Measurements from ENCODE around the gene IRAK3.
A peak's percentile ranks its signal among the peaks of the same experiment; 100 is the strongest.

Gene IRAK3

GRCh38 chr12:66188584-66189485 is at the start of gene IRAK3:
Gene IRAK3 (plus strand): TSS chr12:66189214. CDS start chr12:66189300, 86 bp downstream.
- Histone ChIP-seq H3K9me3 (ENCODE audit: control insufficient read depth, low read length) (no peaks in the 10 kb centered on the region), H3K36me3 (ENCODE audit: control insufficient read depth, insufficient read depth, low read length) (no peaks in the 10 kb centered on the region), H3K27ac (peak within 1 kb of the TSS; percentile 71), H3K79me2 (no peaks in the 10 kb centered on the region), H3K27me3 (ENCODE audit: control insufficient read depth, insufficient read depth, low read length) (no peaks in the 10 kb centered on the region), H3K4me1 (no peaks in the 10 kb centered on the region), H3K4me3 (ENCODE audit: low read depth, low read length) (peak within 1 kb of the TSS; percentile 37), H3K9ac (no peak within 1 kb of the TSS), H3K4me2 (ENCODE audit: low read length) (peak within 1 kb of the TSS; percentile 44), H2AFZ (peak within 1 kb of the TSS; percentile 61)
- TF ChIP-seq CTCF (IDR thresholded peaks at IDR 0.05) = no peak

GRCh38 chr12:66139328-66139727 is 49.7 kb upstream of the IRAK3 start:
- Histone ChIP-seq H3K4me3 (ENCODE audit: low read depth, low read length) (no peak overlapping the region), H2AFZ (no peak overlapping the region), H3K9ac (no peak overlapping the region), H3K9me3 (ENCODE audit: control insufficient read depth, low read length) (no peaks in the 10 kb centered on the region), H3K27me3 (ENCODE audit: control insufficient read depth, insufficient read depth, low read length) (no peaks in the 10 kb centered on the region), H3K4me1 (no peaks in the 10 kb centered on the region), H3K27ac (no peak overlapping the region), H3K79me2 (no peaks in the 10 kb centered on the region), H3K4me2 (ENCODE audit: low read length) (no peak overlapping the region), H3K36me3 (ENCODE audit: control insufficient read depth, insufficient read depth, low read length) (no peaks in the 10 kb centered on the region)
- TF ChIP-seq CTCF (IDR thresholded peaks at IDR 0.05) = no peak

- Histone ChIP-seq H3K79me2 (no peaks in the 10 kb centered on the region), H3K27me3 (ENCODE audit: control insufficient read depth, insufficient read depth, low read length) (no peaks in the 10 kb centered on the region), H3K27ac (no peak overlapping the region), H2AFZ (no peak overlapping the region), H3K4me3 (ENCODE audit: low read depth, low read length) (no peak overlapping the region), H3K4me2 (ENCODE audit: low read length) (no peak overlapping the region), H3K36me3 (ENCODE audit: control insufficient read depth, insufficient read depth, low read length) (no peaks in the 10 kb centered on the region), H3K4me1 (no peaks in the 10 kb centered on the region), H3K9ac (no peak overlapping the region), H3K9me3 (ENCODE audit: control insufficient read depth, low read length) (no peaks in the 10 kb centered on the region)
- TF ChIP-seq CTCF (IDR thresholded peaks at IDR 0.05) = no peak
Observed at GRCh38 chr12:66140731-66141130, 48.3 kb upstream of the IRAK3 start.

GRCh38 chr12:66141299-66141698 is 47.7 kb upstream of the IRAK3 start:
- no peak overlapping the region for H3K4me3 ChIP-seq (ENCODE audit: low read depth, low read length)
- no peak overlapping the region for H3K27ac ChIP-seq
- no peaks in the 10 kb centered on the region for H3K27me3 ChIP-seq (ENCODE audit: control insufficient read depth, insufficient read depth, low read length)
- no peaks in the 10 kb centered on the region for H3K9me3 ChIP-seq (ENCODE audit: control insufficient read depth, low read length)
- H3K4me1 ChIP-seq = no peaks in the 10 kb centered on the region
- no peaks in the 10 kb centered on the region for H3K79me2 ChIP-seq
- H2AFZ ChIP-seq = no peak overlapping the region
- TF ChIP-seq CTCF (IDR thresholded peaks at IDR 0.05) = no peak
- H3K9ac ChIP-seq = no peak overlapping the region
- H3K36me3 ChIP-seq (ENCODE audit: control insufficient read depth, insufficient read depth, low read length) = no peaks in the 10 kb centered on the region
- H3K4me2 ChIP-seq (ENCODE audit: low read length) = no peak overlapping the region

- Histone ChIP-seq H3K4me3 (ENCODE audit: low read depth, low read length) (no peak overlapping the region), H3K79me2 (no peaks in the 10 kb centered on the region), H3K36me3 (ENCODE audit: control insufficient read depth, insufficient read depth, low read length) (no peaks in the 10 kb centered on the region), H3K4me1 (no peaks in the 10 kb centered on the region), H2AFZ (no peak overlapping the region), H3K9ac (no peak overlapping the region), H3K27ac (no peak overlapping the region), H3K4me2 (ENCODE audit: low read length) (no peak overlapping the region), H3K27me3 (ENCODE audit: control insufficient read depth, insufficient read depth, low read length) (no peaks in the 10 kb centered on the region), H3K9me3 (ENCODE audit: control insufficient read depth, low read length) (no peaks in the 10 kb centered on the region)
- no peak for TF ChIP-seq CTCF (IDR thresholded peaks at IDR 0.05)
Observed at GRCh38 chr12:66142826-66143225, 46.2 kb upstream of the IRAK3 start.
